H54 (cell line): Measurements from ENCODE around the gene TMEM200A.

ENCODE experiments used
- DNase-seq: peaks from one replicate; pipeline ENCODE4 v3.0.0; 2011; ENCODE audit warnings: low spot score, mixed read lengths; ENCODE audit not compliant: insufficient read length
- FAIRE-seq: peaks from 3 replicates; lab custom pipeline; 2011; peaks lifted over from hg19 to GRCh38; lab: Jason Lieb, UNC
- POLR2A ChIP-seq: IDR thresholded peaks from 2 replicates; pipeline ENCODE4 v1.6.1; 2011; ENCODE audit warnings: low read depth, mild to moderate bottlenecking, low read length

Gene TMEM200A

GRCh38 chr6:130460934-130461333, 95.1 kb downstream of the TMEM200A start:
- DNase-seq (no peak), FAIRE-seq (no peak)
- TF ChIP-seq POLR2A = no peak

- FAIRE-seq (no peak), DNase-seq (no peak)
- no peak for TF ChIP-seq POLR2A
These were observed 100.4 kb downstream of the TMEM200A start for GRCh38 chr6:130466052-130466747.

DNA sequence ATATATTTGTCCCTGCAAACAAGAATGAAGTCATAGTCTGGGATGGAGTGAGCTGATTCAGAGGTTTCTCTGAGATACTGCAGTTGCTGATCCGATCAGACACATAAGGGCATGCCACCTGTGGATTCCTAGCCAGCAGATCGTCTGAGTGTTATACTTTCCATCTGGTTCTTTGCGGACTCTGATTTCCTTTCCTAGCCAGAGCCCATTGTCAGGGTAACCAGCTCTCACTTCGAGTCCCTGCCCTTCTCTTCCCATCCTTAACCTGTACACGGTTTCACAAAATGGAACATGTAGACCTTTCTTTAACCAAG, 100.9 kb downstream of the TMEM200A start:
- FAIRE-seq (no peak), DNase-seq (no peak)
- TF ChIP-seq POLR2A = no peak

- no peak for DNase-seq
- no peak for TF ChIP-seq POLR2A
- no peak for FAIRE-seq
These were observed 101.6 kb downstream of the TMEM200A start for GRCh38 chr6:130467146-130468050.

DNA sequence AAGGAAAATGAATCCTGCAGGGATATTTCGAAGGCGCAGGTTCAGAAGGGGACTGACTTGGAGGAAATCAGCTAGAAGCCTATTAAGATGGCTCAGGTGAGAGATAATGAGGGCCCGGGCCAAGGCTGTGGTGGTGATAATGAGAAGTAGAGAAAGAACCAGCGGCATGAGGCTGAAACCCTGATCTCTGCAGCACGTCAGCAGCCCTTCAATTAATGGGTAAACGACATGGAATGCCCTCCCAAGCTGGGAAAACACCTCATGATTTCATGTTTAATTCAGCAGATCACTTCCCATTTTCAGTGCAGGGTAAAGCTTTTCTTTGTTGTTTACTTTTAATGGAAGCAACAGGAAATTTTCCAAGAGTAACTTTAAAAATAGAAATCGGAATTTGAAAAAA, 104.9 kb downstream of the TMEM200A start:
- DNase-seq (no peak), FAIRE-seq (no peak)
- no peak for TF ChIP-seq POLR2A

DNA sequence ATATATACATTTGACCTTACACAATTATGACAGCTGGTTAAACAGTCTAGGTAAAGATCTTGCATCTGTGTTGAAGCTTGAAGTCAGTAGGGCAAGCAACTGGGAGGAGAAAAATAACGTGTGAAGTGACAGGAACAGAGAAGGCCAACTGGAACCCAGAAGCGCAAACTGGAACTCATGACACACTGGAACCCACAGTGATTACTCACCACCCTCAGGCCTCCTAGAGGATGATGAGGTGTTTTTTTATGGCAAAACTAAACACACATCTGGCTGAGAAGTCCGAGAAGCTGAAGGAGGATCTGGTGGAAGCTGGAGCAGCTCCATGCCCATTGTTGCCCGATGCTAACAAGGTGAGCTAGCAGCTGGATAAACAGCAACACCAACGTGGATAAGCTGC, 108.1 kb downstream of the TMEM200A start:
- no peak for TF ChIP-seq POLR2A
- peak; percentile 48 for FAIRE-seq
- peak; percentile 26 for DNase-seq

GRCh38 chr6:130482645-130483390, 117.0 kb downstream of the TMEM200A start:
- TF ChIP-seq POLR2A = no peak
- DNase-seq (no peak), FAIRE-seq (no peak)

DNA sequence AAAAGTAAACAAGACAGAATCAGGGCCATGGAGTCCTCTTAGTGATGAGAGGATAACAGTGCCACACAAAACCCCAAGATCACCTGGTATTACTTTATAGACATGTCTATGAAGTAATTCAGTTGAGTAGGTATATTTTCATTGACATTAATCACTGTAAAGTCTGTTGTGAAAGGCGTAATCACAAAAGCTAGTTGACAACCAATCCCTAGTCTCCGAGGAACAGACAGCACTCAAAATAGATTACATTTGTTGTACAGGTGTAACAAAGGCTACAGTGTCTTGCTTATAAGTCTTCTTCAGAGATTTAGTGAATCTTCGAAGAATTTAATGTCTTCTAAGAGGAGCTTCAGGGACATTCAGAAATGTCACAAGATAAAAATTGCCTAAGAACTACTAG, 120.1 kb downstream of the TMEM200A start:
- no peak for TF ChIP-seq POLR2A
- FAIRE-seq = no peak
- no peak for DNase-seq

GRCh38 chr6:130486417-130486816, 120.6 kb downstream of the TMEM200A start:
- FAIRE-seq (no peak), DNase-seq (no peak)
- no peak for TF ChIP-seq POLR2A

- FAIRE-seq (no peak), DNase-seq (no peak)
These were observed 123.7 kb downstream of the TMEM200A start for GRCh38 chr6:130489514-130489913.

More at GRCh38 chr6:130489514-130489913, 123.7 kb downstream of the TMEM200A start:
- no peak for TF ChIP-seq POLR2A
